SK-N-MC (cell line): ENCODE measurements around the gene SEC23B.

Source experiments
- EZH2 ChIP-seq: fragments of 200-600 bp; sonication (generic); IDR thresholded peaks from one replicate; pipeline ENCODE4 v1.6.1; 2017; ENCODE audit warnings: antibody characterized with exemption
- POLR2AphosphoS5 ChIP-seq: IDR thresholded peaks from 2 replicates; pipeline ENCODE4 v1.6.1; 2012; ENCODE audit warnings: mild to moderate bottlenecking, low read depth, low read length, borderline replicate concordance

- TF ChIP-seq EZH2 (no peak), POLR2AphosphoS5 (no peak)
These were observed 8.2 kb downstream of the SEC23B start for GRCh38 chr20:18515973-18516372.
